ENCODE results near the gene CAND2.

The CAND2 gene

DNA sequence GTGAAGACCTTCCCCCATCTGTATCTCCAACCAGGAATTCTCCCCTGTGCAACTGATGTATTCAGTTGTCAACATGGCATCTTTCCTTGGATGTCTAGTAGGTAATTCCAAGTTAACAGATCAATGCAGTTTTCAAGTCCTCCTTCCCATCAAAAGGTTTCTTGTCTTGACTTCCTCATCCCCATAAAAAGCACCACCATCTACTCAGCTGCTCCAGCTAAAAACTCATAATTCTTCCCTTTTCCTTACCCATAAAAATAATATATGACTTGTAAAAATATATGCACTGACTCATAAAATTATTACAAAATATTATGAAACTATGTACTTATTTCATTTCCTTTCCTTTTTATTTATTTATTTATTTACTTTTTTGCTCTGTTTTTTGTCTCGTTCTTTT, 5.0 kb upstream of the CAND2 start:
- H3K4me3 ChIP-seq (ENCODE audit: low read length): no peak overlapping the region
- no peak for TF ChIP-seq CTCF (IDR thresholded peaks at IDR 0.05; ENCODE audit: insufficient read depth, low read depth, low read length, missing control alignments)
- no peak for DNase-seq (ENCODE audit: low read depth)

DNA sequence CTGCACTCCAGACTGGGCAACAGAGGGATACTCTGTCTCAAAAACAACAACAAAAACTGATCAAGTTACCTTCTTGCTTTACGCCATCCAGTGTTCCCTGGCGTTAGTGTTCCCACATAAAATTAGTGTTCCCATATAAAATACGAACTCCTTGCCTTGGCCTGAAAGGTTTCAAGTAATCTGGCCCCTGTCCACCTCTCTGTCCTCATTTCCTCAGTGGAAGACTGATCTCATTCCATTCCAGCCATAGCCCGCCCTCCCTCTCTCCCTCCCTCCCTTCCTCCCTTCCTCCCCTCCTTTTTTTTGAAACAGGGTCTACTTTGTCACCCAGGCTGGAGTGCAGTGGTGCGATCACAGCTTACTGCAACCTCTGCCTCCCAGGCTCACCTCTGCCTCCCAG, 2.8 kb upstream of the CAND2 start:
- no peak for DNase-seq (ENCODE audit: low read depth)
- no peak overlapping the region for H3K4me3 ChIP-seq (ENCODE audit: low read length)
- TF ChIP-seq CTCF (IDR thresholded peaks at IDR 0.05; ENCODE audit: insufficient read depth, low read depth, low read length, missing control alignments): no peak

DNA sequence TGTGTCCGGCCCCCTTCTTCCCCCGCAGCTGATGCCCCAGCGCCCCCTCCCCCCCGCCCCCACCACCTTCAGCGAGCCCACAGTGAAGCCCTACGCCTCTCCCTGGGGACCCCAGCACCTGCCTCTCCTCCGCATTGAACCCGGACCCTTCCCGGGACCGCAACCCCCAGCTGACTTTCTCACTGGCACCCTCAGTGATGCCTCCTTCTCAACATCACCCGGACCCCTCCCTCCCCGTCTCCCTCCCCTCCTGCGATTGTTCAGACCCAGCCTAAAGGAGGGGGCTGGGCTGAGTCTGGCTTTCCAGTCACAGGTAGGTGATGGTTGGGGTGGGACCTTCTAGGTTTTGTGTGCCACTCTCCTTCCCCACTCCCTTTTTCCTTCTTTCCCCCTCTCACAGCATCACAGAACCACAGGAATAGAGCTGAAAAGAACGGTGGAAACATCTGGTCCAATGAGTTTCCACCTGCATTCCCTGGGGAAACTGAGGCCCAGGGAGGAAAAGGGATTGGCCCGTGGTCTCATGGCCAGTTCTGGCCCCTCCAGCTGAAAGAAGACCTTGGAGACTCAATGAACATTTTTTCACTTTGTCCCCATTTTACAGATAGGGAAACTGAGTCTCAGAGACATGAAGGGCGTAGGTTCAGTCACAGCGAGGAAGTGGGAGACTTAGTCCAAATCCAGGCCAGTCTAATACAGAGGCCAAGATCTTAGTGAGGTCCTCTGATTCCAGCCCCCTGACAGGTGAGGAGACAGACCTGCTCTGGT, 828 bp downstream of the CAND2 start:
- H3K4me3 ChIP-seq (ENCODE audit: low read length): no peak overlapping the region
- TF ChIP-seq CTCF (IDR thresholded peaks at IDR 0.05; ENCODE audit: insufficient read depth, low read depth, low read length, missing control alignments): no peak

GRCh38 chr3:12797892-12798558, 1.5 kb downstream of the CAND2 start:
- DNase-seq (ENCODE audit: low read depth): no peak
- TF ChIP-seq CTCF (IDR thresholded peaks at IDR 0.05; ENCODE audit: insufficient read depth, low read depth, low read length, missing control alignments): no peak
- H3K4me3 ChIP-seq (ENCODE audit: low read length): no peak overlapping the region

More for the DNA sequence above, 828 bp downstream of the CAND2 start:
- no peak for DNase-seq (ENCODE audit: low read depth)

GRCh38 chr3:12798559-12799179, 2.2 kb downstream of the CAND2 start:
- DNase-seq (ENCODE audit: low read depth): no peak
- no peak overlapping the region for H3K4me3 ChIP-seq (ENCODE audit: low read length)

More at GRCh38 chr3:12798559-12799179, 2.2 kb downstream of the CAND2 start:
- no peak for TF ChIP-seq CTCF (IDR thresholded peaks at IDR 0.05; ENCODE audit: insufficient read depth, low read depth, low read length, missing control alignments)

All from epithelial cell of esophagus (primary cell).